Fibroblast of mammary gland (primary cell): ENCODE data around the gene PRPSAP1.

Experiments used
- DNase-seq: peaks from one replicate; pipeline ENCODE4 v3.0.0-alpha.2; 2010; ENCODE audit warnings: low read depth
- H3K4me3 ChIP-seq: 2 replicates; pipeline ENCODE4 v1.5.1; 2011; ENCODE audit warnings: low read depth, mild to moderate bottlenecking, low read length, moderate library complexity; ENCODE audit not compliant: control insufficient read depth
- CTCF ChIP-seq: conservative IDR thresholded peaks from 2 replicates; pipeline ENCODE4 v1.5.1; 2011; ENCODE audit warnings: low read depth, low read length, inconsistent platforms; ENCODE audit not compliant: control insufficient read depth, insufficient read depth

PRPSAP1 gene

GRCh38 chr17:76395980-76396379 is 42.3 kb upstream of the PRPSAP1 start:
- no peak for TF ChIP-seq CTCF
- no peak for DNase-seq
- H3K4me3 ChIP-seq, result no peak overlapping the region

GRCh38 chr17:76394166-76394565 is 40.5 kb upstream of the PRPSAP1 start:
- TF ChIP-seq CTCF, result no peak
- no peak for DNase-seq
- H3K4me3 ChIP-seq, result no peak overlapping the region

GRCh38 chr17:76391200-76391715 is 37.5 kb upstream of the PRPSAP1 start:
- TF ChIP-seq CTCF, result no peak
- DNase-seq, result no peak
- no peak overlapping the region for H3K4me3 ChIP-seq

- no peak overlapping the region for H3K4me3 ChIP-seq
- no peak for DNase-seq
- no peak for TF ChIP-seq CTCF
Measured at GRCh38 chr17:76390003-76390421, 36.3 kb upstream of the PRPSAP1 start.

GRCh38 chr17:76388966-76389888 is 35.5 kb upstream of the PRPSAP1 start:
- DNase-seq, result peak; percentile 52
- peak; percentile 5 for TF ChIP-seq CTCF
- H3K4me3 ChIP-seq, result no peak overlapping the region

GRCh38 chr17:76386966-76387765 is 33.5 kb upstream of the PRPSAP1 start:
- no peak overlapping the region for H3K4me3 ChIP-seq
- no peak for DNase-seq
- TF ChIP-seq CTCF, result no peak
